Bronchial epithelial cell (primary cell): Measurements from ENCODE around the gene CCDC185. TPM values are rescaled to one million over a fixed set of nuclear protein-coding genes. Genes with fewer than 3 reads are reported as not detected.
A peak's percentile ranks its signal among the peaks of the same experiment; 100 is the strongest.

Experiments used
- DNase-seq: peaks from one replicate; pipeline ENCODE4 v3.0.0-alpha.2; 2010; ENCODE audit warnings: low read depth
- FAIRE-seq: peaks from 2 replicates; lab custom pipeline; 2011; peaks lifted over from hg19 to GRCh38; lab: Jason Lieb, UNC
- H3K27me3 ChIP-seq: 2 replicates; pipeline ENCODE4 v1.5.1; 2011; ENCODE audit warnings: low read length; ENCODE audit not compliant: control insufficient read depth, insufficient read depth
- H3K36me3 ChIP-seq: 2 replicates; pipeline ENCODE4 v1.5.1; 2011; ENCODE audit warnings: low read length; ENCODE audit not compliant: control insufficient read depth, insufficient read depth
- H3K4me3 ChIP-seq: 2 replicates; pipeline ENCODE4 v1.5.1; 2011; ENCODE audit warnings: mild to moderate bottlenecking, low read depth, low read length, control low read depth
- total RNA-seq: library from RNA; depleted of rRNA; stranded (reverse); fragments of >200 nt; gene quantifications from 2 replicates; pipeline ENCODE4 v1.2.1, GENCODE V29; 2014
- TF ChIP-seq, protein P1 (sequence below): IDR thresholded peaks from 2 replicates; pipeline ENCODE4 v1.5.1; 2011; ENCODE audit warnings: mild to moderate bottlenecking, moderate library complexity, low read length, control low read depth, inconsistent platforms; ENCODE audit not compliant: insufficient read depth, severe bottlenecking

Gene CCDC185
- total RNA-seq, 1 donor from 2014 or later, result not detected

DNA sequence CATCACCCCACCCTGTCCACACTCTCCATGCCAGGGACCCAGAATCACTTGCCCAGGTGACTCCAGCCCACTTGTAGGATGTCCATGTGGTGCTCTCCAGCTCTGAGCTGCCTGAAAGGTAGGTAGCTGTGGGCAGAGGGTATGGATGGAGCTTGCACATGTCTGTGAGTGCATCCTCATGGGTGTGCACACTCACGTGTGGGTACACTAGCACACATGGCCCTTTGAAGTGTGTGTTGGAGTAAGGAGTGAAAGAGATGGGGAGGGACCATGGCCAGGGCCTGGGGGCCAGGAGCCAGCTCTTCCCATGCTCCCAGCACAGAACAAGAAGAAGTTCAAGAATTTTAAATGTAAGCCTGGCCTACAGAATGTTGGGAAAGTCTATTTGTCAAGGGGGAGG lies 50.2 kb downstream of the CCDC185 start:
- Histone ChIP-seq H3K27me3 (no peaks in the 10 kb centered on the region), H3K36me3 (no peaks in the 10 kb centered on the region), H3K4me3 (no peak overlapping the region)
- FAIRE-seq (peak; percentile 58), DNase-seq (no peak)
- TF ChIP-seq, protein P1, sequence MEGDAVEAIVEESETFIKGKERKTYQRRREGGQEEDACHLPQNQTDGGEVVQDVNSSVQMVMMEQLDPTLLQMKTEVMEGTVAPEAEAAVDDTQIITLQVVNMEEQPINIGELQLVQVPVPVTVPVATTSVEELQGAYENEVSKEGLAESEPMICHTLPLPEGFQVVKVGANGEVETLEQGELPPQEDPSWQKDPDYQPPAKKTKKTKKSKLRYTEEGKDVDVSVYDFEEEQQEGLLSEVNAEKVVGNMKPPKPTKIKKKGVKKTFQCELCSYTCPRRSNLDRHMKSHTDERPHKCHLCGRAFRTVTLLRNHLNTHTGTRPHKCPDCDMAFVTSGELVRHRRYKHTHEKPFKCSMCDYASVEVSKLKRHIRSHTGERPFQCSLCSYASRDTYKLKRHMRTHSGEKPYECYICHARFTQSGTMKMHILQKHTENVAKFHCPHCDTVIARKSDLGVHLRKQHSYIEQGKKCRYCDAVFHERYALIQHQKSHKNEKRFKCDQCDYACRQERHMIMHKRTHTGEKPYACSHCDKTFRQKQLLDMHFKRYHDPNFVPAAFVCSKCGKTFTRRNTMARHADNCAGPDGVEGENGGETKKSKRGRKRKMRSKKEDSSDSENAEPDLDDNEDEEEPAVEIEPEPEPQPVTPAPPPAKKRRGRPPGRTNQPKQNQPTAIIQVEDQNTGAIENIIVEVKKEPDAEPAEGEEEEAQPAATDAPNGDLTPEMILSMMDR, result no peak

DNA sequence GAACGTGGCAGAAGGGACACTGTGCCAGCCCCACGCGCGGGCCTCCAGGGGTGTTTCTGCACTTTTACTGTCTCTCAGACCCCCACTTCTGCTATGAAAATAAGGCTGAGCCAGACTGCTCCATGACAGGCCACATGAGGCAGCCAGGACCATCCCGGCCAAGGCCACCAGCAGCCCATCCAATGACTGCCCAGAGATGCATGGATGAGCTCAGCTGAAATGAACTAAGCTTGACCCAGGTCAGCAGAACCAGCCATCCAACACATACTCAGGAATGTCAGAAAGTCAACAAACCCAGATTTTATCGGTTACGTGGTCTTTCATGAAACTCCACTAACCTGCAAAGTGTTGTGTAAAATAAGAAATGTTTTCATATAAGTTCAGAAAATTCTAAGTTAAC lies 51.2 kb downstream of the CCDC185 start:
- Histone ChIP-seq H3K36me3 (no peaks in the 10 kb centered on the region), H3K4me3 (no peak overlapping the region), H3K27me3 (no peaks in the 10 kb centered on the region)
- FAIRE-seq (no peak), DNase-seq (no peak)
- TF ChIP-seq, protein P1, result no peak

Other genes with a start within 250 kb of the CCDC185 start
- 0.79 and 3.1 TPM in 2 replicates for gene SUSD4, start 29.2 kb upstream of the CCDC185 start, total RNA-seq